Endothelial cell of umbilical vein (primary cell): ENCODE data around the gene MAN2A1. TPM values are rescaled to one million over a fixed set of nuclear protein-coding genes. Genes with fewer than 3 reads are reported as not detected.
A peak's percentile ranks its signal among the peaks of the same experiment; 100 is the strongest.
"Not testable (repeated sequence)": the region's sequence is repeated elsewhere in the genome, so short reads cannot be mapped to it uniquely, and the experiment has no call there.

Experiments used
- BruUV-seq: library from RNA; stranded (reverse); fragments of 400-500 nt; replicated peaks from 2 replicates; lab custom pipeline; 2021; lab: Mats Ljungman, UMichigan
- CTCF ChIA-PET: fragments of 300-600, 350-600 bp; sonication (Branson Sonifier 250); formaldehyde crosslinking; loops from one replicate; lab custom pipeline; 2021; ENCODE audit warnings: antibody characterized with exemption, inconsistent platforms; lab: Charles Lee
- POLR2A ChIA-PET: fragments of 300-600, 350-600 bp; sonication (Branson Sonifier 250); formaldehyde crosslinking; loops from one replicate; lab custom pipeline; 2021; ENCODE audit warnings: antibody characterized with exemption, inconsistent platforms; lab: Charles Lee
- DNase-seq: peaks from one replicate; pipeline ENCODE4 v3.0.0-alpha.2; 2011; ENCODE audit warnings: low read depth, low spot score
- FAIRE-seq: peaks from 2 replicates; lab custom pipeline; 2011; peaks lifted over from hg19 to GRCh38; lab: Jason Lieb, UNC
- H2AFZ ChIP-seq: 2 replicates; pipeline ENCODE4 v1.6.0; 2012; ENCODE audit warnings: low read depth, low read length, control low read depth, inconsistent platforms
- H3K27ac ChIP-seq: 2 replicates; pipeline ENCODE4 v1.5.1; 2011; ENCODE audit warnings: low read depth, mild to moderate bottlenecking, control low read depth, low read length, moderate library complexity; ENCODE audit not compliant: insufficient read depth
- H3K27me3 ChIP-seq, 2 experiments: 2 replicates each; pipeline versions ENCODE4 v1.6.0 to v1.6.1; 2011; ENCODE audit warnings: low read length in 2 of 2, mixed read lengths in 1 of 2; ENCODE audit not compliant: control insufficient read depth in 2 of 2, insufficient read depth in 2 of 2
- H3K36me3 ChIP-seq, 2 experiments: 2 replicates in 1 of 2; 3 replicates in 1 of 2; pipeline ENCODE4 v1.5.1; 2011; ENCODE audit warnings: low read length in 2 of 2, mild to moderate bottlenecking in 1 of 2, moderate library complexity in 1 of 2; ENCODE audit not compliant: control insufficient read depth in 2 of 2, insufficient read depth in 2 of 2; ENCODE audit errors: extremely low read depth in 1 of 2
- H3K4me1 ChIP-seq: 3 replicates; pipeline ENCODE4 v1.5.1; 2011; ENCODE audit warnings: mild to moderate bottlenecking, low read length; ENCODE audit not compliant: control insufficient read depth, insufficient read depth; ENCODE audit errors: extremely low read depth
- H3K4me2 ChIP-seq: 2 replicates; pipeline ENCODE4 v1.6.1; 2011; ENCODE audit warnings: low read length, control low read depth, mixed read lengths; ENCODE audit not compliant: insufficient read depth
- H3K4me3 ChIP-seq, 3 experiments: fragments of 200-600 bp in 1 of 3; sonication (generic), shearing (Covaris generic) in 1 of 3; replicated peaks in 1 of 3; 2 replicates each; pipeline ENCODE4 v1.5.1; 2011 to 2016; ENCODE audit warnings: control low read depth in 3 of 3, low read length in 3 of 3, mild to moderate bottlenecking in 2 of 3, inconsistent platforms in 1 of 3, low read depth in 1 of 3, moderate library complexity in 1 of 3; ENCODE audit not compliant: insufficient read depth in 1 of 3
- H3K79me2 ChIP-seq: 2 replicates; pipeline ENCODE4 v1.6.0; 2012; ENCODE audit warnings: low read length, inconsistent platforms; ENCODE audit not compliant: control insufficient read depth, insufficient read depth
- H3K9ac ChIP-seq: replicated peaks from 2 replicates; pipeline ENCODE3; 2011; ENCODE audit warnings: low read length, control low read depth; ENCODE audit not compliant: insufficient read depth; ENCODE audit errors: extremely low read depth
- H3K9me1 ChIP-seq: replicated peaks from 3 replicates; pipeline ENCODE4 v1.6.0; 2011; ENCODE audit warnings: mild to moderate bottlenecking, low read length; ENCODE audit not compliant: control insufficient read depth, insufficient read depth; ENCODE audit errors: extremely low read depth
- H3K9me3 ChIP-seq: replicated peaks from 2 replicates; pipeline ENCODE4 v1.5.1; 2012; ENCODE audit warnings: low read length, inconsistent platforms; ENCODE audit not compliant: control insufficient read depth, insufficient read depth
- H4K20me1 ChIP-seq: replicated peaks from 2 replicates; pipeline ENCODE3; 2011; ENCODE audit warnings: mild to moderate bottlenecking, low read length; ENCODE audit not compliant: control insufficient read depth, insufficient read depth; ENCODE audit errors: extremely low read depth
- FOS ChIP-seq: IDR thresholded peaks from 2 replicates; pipeline ENCODE4 v1.6.1; 2011; ENCODE audit warnings: mild to moderate bottlenecking, low read length, moderate library complexity, borderline replicate concordance; ENCODE audit not compliant: insufficient read depth
- GATA2 ChIP-seq: IDR thresholded peaks from 2 replicates; pipeline ENCODE4 v1.7.0; 2011; ENCODE audit warnings: low read depth, mild to moderate bottlenecking, moderate library complexity, mixed read lengths, low read length; ENCODE audit not compliant: insufficient read length, insufficient read depth
- JUN ChIP-seq: IDR thresholded peaks from 2 replicates; pipeline ENCODE4 v1.6.1; 2011; ENCODE audit warnings: borderline replicate concordance, low read depth; ENCODE audit not compliant: insufficient read length, insufficient read depth
- POLR2A ChIP-seq: IDR thresholded peaks from 2 replicates; pipeline ENCODE4 v1.6.1; 2012; ENCODE audit warnings: low read depth, mild to moderate bottlenecking, control low read depth, low read length
- POLR2AphosphoS5 ChIP-seq: IDR thresholded peaks from 2 replicates; pipeline ENCODE4 v1.6.1; 2012; ENCODE audit warnings: low read depth, mild to moderate bottlenecking, control low read depth, low read length, moderate library complexity; ENCODE audit not compliant: insufficient read depth
- dilution Hi-C: fragments of 300-500 bp; cut with MboI; formaldehyde crosslinking; loops from one replicate; pipeline ENCODE4 v1.15.0; 2019; ENCODE audit warnings: low sequenced_read_pairs; ENCODE audit not compliant: extremely low pct_ligation_motif_present
- intact Hi-C: fragments of 100-400 bp; cut with micrococcal nuclease; formaldehyde crosslinking; loops from one replicate; pipeline ENCODE4 v1.10.0; 2022
- polyA plus RNA-seq, 4 experiments: library from polyadenylated mRNA; depleted of rRNA in 3 of 4; stranded (reverse) in 3 of 4; unstranded in 1 of 4; fragments of >200 nt; gene quantifications; 2 replicates each; pipeline versions ENCODE4 v1.2.1 to v1.2.3, GENCODE V29; 2011 to 2012; ENCODE audit warnings: missing spikeins in 1 of 4
- total RNA-seq: library from RNA; stranded (reverse); gene quantifications from 2 replicates; pipeline ENCODE4 v1.2.3, GENCODE V29; 2021
- TF ChIP-seq, protein P1 (sequence below): IDR thresholded peaks from 2 replicates; pipeline ENCODE4 v1.6.1; 2011; ENCODE audit not compliant: insufficient read depth, insufficient read length

MAN2A1 gene
- total and polyA plus RNA-seq, 2 donors (not counting 3 experiments of a cell fraction or from before 2014, with no cell fraction given) = 20.8 to 54.8 TPM

DNA sequence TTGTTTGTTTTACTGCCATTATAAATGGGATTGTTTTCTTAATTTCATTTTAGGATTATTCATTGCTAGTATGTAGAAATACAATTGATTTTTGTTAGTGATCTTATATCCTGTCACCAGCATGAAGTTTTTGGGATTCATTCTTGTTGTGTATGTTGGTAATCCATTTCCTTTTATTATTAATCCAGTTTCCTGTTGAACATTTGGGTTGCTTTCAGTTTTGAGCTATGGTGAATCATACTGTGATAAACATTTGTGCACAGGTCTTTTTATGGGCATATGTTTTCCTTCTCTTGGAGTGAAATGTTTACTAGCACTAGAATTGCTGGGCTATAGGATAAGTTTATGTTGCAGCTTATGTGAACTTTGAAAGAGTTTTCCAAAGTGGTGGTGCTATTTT is 69.6 kb downstream of the MAN2A1 start:
- peak overlapping the region; percentile 82 for H3K4me2 ChIP-seq
- peak overlapping the region in 1 of 3 experiments; percentile 32 for H3K4me3 ChIP-seq
- H3K27me3 ChIP-seq = no peaks in the 10 kb centered on the region
- BruUV-seq = no TSS peak
- H4K20me1 ChIP-seq = no peaks in the 10 kb centered on the region
- peaks cover 10% of the 10 kb centered on the region for H3K4me1 ChIP-seq
- peak; percentile 81 for FAIRE-seq
- DNase-seq = peak; percentile 89
- CTCF ChIA-PET = interaction anchor here (0.9 to 2.2 kb wide), 7 partner anchors 9 to 70 kb away, joined by 3 to 7 read pairs (median 4); partner anchors contain the start of gene MAN2A1
- dilution Hi-C loops (no loop called here), intact Hi-C loops (loop anchor here (1.0 to 2.0 kb wide), 4 partner anchors 20 to 106 kb away; partner anchors contain the start of gene MAN2A1)
- H3K36me3 ChIP-seq = peaks cover 0 to 2% of the 10 kb centered on the region in 2 experiments
- peaks cover 3% of the 10 kb centered on the region for H3K79me2 ChIP-seq
- POLR2A ChIA-PET = no interaction called here
- peak overlapping the region; percentile 20 for H3K9ac ChIP-seq
- no peaks in the 10 kb centered on the region for H3K9me3 ChIP-seq
- peak overlapping the region; percentile 42 for H2AFZ ChIP-seq
- peak overlapping the region; percentile 67 for H3K27ac ChIP-seq
- TF ChIP-seq POLR2A (no peak), GATA2 (no peak), POLR2AphosphoS5 (no peak), FOS (peak; percentile 90), JUN (peak; percentile 80)
- TF ChIP-seq, protein P1, sequence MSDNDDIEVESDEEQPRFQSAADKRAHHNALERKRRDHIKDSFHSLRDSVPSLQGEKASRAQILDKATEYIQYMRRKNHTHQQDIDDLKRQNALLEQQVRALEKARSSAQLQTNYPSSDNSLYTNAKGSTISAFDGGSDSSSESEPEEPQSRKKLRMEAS = no peak
- H3K9me1 ChIP-seq = peaks cover 2% of the 10 kb centered on the region

DNA sequence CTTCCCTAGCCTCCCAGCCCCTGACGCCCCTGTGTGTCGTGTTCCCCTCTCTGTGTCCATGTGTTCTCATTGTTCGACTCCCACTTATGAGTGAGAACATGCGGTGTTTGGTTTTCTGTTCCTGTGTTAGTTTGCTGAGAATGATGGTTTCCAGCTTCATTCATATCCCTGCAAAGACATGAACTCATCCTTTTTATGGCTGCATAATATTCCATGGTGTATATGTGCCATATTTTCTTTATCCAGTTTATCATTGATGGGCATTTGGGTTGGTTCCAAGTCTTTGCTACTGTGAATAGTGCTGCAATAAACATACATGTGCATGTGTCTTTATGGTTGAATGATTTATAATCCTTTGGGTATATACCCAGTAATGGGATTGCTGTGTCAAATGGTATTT is 70.4 kb downstream of the MAN2A1 start:
- H3K4me2 ChIP-seq, H3K4me3 ChIP-seq, H3K36me3 ChIP-seq, dilution Hi-C loops, H3K9me3 ChIP-seq, H3K27ac ChIP-seq, POLR2A ChIA-PET, intact Hi-C loops, H4K20me1 ChIP-seq, H3K79me2 ChIP-seq, H3K9me1 ChIP-seq, H2AFZ ChIP-seq, H3K4me1 ChIP-seq, BruUV-seq, FAIRE-seq, DNase-seq, H3K27me3 ChIP-seq, H3K9ac ChIP-seq: not testable (repeated sequence)
- CTCF ChIA-PET = interaction anchor here (1.3 kb wide), 1 partner anchor 12 kb away, joined by 4 read pairs; no protein-coding TSS in a partner anchor
